ENCODE results near the gene SLC1A2. TPM values are rescaled to one million over a fixed set of nuclear protein-coding genes. Genes with fewer than 3 reads are reported as not detected.

Gene SLC1A2
- total RNA-seq: under 1 TPM in 1 of 2 donors, not detected in 1; under 0.01 TPM

GRCh38 chr11:35419184-35419829 lies at the start of gene SLC1A2:
Gene SLC1A2 (minus strand): TSS chr11:35419558. CDS start chr11:35418966, 592 bp downstream.

Small RNAs within 50 kb of the gene (small RNA-seq; reads per million reads assigned to genes)
- gene AC090625.1: 0 reads per million in 2 donors

Other genes with a start within 250 kb of the SLC1A2 start
- gene PAMR1, start 106.1 kb upstream of the SLC1A2 start, total RNA-seq: 1 to 10 TPM; 1.3 to 1.7 TPM
- gene FJX1, start 198.9 kb upstream of the SLC1A2 start, total RNA-seq: 10 to 100 TPM; 11.4 to 19.3 TPM
- 10 to 100 TPM; 13.1 to 13.7 TPM for gene TRIM44, start 243.2 kb upstream of the SLC1A2 start, total RNA-seq